ENCODE data around the gene HNRNPL.
"Not testable (repeated sequence)": the region's sequence is repeated elsewhere in the genome, so short reads cannot be mapped to it uniquely, and the experiment has no call there.

The HNRNPL gene

GRCh38 chr19:38815059-38816001 lies 34.5 kb downstream of the HNRNPL start:
- Histone ChIP-seq H3K27me3 (ENCODE audit: control insufficient read depth, insufficient read depth, low read length) (no peaks in the 10 kb centered on the region), H3K4me1 (ENCODE audit: control insufficient read depth, low read depth, low read length) (no peaks in the 10 kb centered on the region), H3K27ac (ENCODE audit: low read length) (no peak overlapping the region), H3K9ac (ENCODE audit: low read length) (no peak overlapping the region), H3K9me3 (ENCODE audit: control insufficient read depth, low read depth, low read length) (no peaks in the 10 kb centered on the region), H3K36me3 (ENCODE audit: control insufficient read depth, low read depth, low read length) (peaks cover 15% of the 10 kb centered on the region), H3K4me3 (ENCODE audit: low read length) (no peak overlapping the region)

- H3K27me3 ChIP-seq (ENCODE audit: control insufficient read depth, insufficient read depth, low read length); H3K27ac ChIP-seq (ENCODE audit: low read length): not testable (repeated sequence)
- peaks cover 15% of the 10 kb centered on the region for H3K36me3 ChIP-seq (ENCODE audit: control insufficient read depth, low read depth, low read length)
Measured at GRCh38 chr19:38813932-38814331, 35.9 kb downstream of the HNRNPL start.

GRCh38 chr19:38813323-38813722 lies 36.5 kb downstream of the HNRNPL start:
- Histone ChIP-seq H3K4me3 (ENCODE audit: low read length) (no peak overlapping the region), H3K27ac (ENCODE audit: low read length) (no peak overlapping the region), H3K9me3 (ENCODE audit: control insufficient read depth, low read depth, low read length) (no peaks in the 10 kb centered on the region), H3K27me3 (ENCODE audit: control insufficient read depth, insufficient read depth, low read length) (no peaks in the 10 kb centered on the region), H3K4me1 (ENCODE audit: control insufficient read depth, low read depth, low read length) (no peaks in the 10 kb centered on the region), H3K9ac (ENCODE audit: low read length) (no peak overlapping the region), H3K36me3 (ENCODE audit: control insufficient read depth, low read depth, low read length) (peaks cover 15% of the 10 kb centered on the region)

More at GRCh38 chr19:38813932-38814331, 35.9 kb downstream of the HNRNPL start:
- not testable (repeated sequence) for H3K9ac ChIP-seq (ENCODE audit: low read length); H3K9me3 ChIP-seq (ENCODE audit: control insufficient read depth, low read depth, low read length); H3K4me3 ChIP-seq (ENCODE audit: low read length); H3K4me1 ChIP-seq (ENCODE audit: control insufficient read depth, low read depth, low read length)

GRCh38 chr19:38812841-38813320 lies 36.9 kb downstream of the HNRNPL start, which contains the start of gene LGALS4:
Gene LGALS4, minus strand, starts transcription at chr19:38812945. Its CDS starts 59 bp downstream, at chr19:38812886.
- H3K9ac ChIP-seq (ENCODE audit: low read length): no peak within 1 kb of the TSS
- H3K4me1 ChIP-seq (ENCODE audit: control insufficient read depth, low read depth, low read length): no peaks in the 10 kb centered on the region
- H3K4me3 ChIP-seq (ENCODE audit: low read length): no peak within 1 kb of the TSS
- H3K9me3 ChIP-seq (ENCODE audit: control insufficient read depth, low read depth, low read length): no peaks in the 10 kb centered on the region
- no peaks in the 10 kb centered on the region for H3K27me3 ChIP-seq (ENCODE audit: control insufficient read depth, insufficient read depth, low read length)
- H3K36me3 ChIP-seq (ENCODE audit: control insufficient read depth, low read depth, low read length): peaks cover 15% of the 10 kb centered on the region
- no peak within 1 kb of the TSS for H3K27ac ChIP-seq (ENCODE audit: low read length)

GRCh38 chr19:38812009-38812840 lies 37.6 kb downstream of the HNRNPL start:
- Histone ChIP-seq H3K9ac (ENCODE audit: low read length) (no peak overlapping the region), H3K27me3 (ENCODE audit: control insufficient read depth, insufficient read depth, low read length) (no peaks in the 10 kb centered on the region), H3K4me3 (ENCODE audit: low read length) (no peak overlapping the region), H3K36me3 (ENCODE audit: control insufficient read depth, low read depth, low read length) (peaks cover 15% of the 10 kb centered on the region), H3K4me1 (ENCODE audit: control insufficient read depth, low read depth, low read length) (no peaks in the 10 kb centered on the region), H3K27ac (ENCODE audit: low read length) (no peak overlapping the region), H3K9me3 (ENCODE audit: control insufficient read depth, low read depth, low read length) (no peaks in the 10 kb centered on the region)

- Histone ChIP-seq H3K27ac (ENCODE audit: low read length) (no peak overlapping the region), H3K4me3 (ENCODE audit: low read length) (no peak overlapping the region), H3K9me3 (ENCODE audit: control insufficient read depth, low read depth, low read length) (no peaks in the 10 kb centered on the region), H3K36me3 (ENCODE audit: control insufficient read depth, low read depth, low read length) (no peaks in the 10 kb centered on the region), H3K9ac (ENCODE audit: low read length) (no peak overlapping the region), H3K27me3 (ENCODE audit: control insufficient read depth, insufficient read depth, low read length) (no peaks in the 10 kb centered on the region), H3K4me1 (ENCODE audit: control insufficient read depth, low read depth, low read length) (no peaks in the 10 kb centered on the region)
Measured at GRCh38 chr19:38809592-38810252, 40.1 kb downstream of the HNRNPL start.

- no peak overlapping the region for H3K4me3 ChIP-seq (ENCODE audit: low read length)
- H3K9me3 ChIP-seq (ENCODE audit: control insufficient read depth, low read depth, low read length): no peaks in the 10 kb centered on the region
- H3K27me3 ChIP-seq (ENCODE audit: control insufficient read depth, insufficient read depth, low read length): no peaks in the 10 kb centered on the region
- no peak overlapping the region for H3K27ac ChIP-seq (ENCODE audit: low read length)
- H3K36me3 ChIP-seq (ENCODE audit: control insufficient read depth, low read depth, low read length): no peaks in the 10 kb centered on the region
- no peaks in the 10 kb centered on the region for H3K4me1 ChIP-seq (ENCODE audit: control insufficient read depth, low read depth, low read length)
- no peak overlapping the region for H3K9ac ChIP-seq (ENCODE audit: low read length)
Measured at GRCh38 chr19:38808741-38809140, 41.0 kb downstream of the HNRNPL start.

GRCh38 chr19:38807374-38808098 lies 42.2 kb downstream of the HNRNPL start:
- not testable (repeated sequence) for H3K27ac ChIP-seq (ENCODE audit: low read length); H3K4me3 ChIP-seq (ENCODE audit: low read length); H3K4me1 ChIP-seq (ENCODE audit: control insufficient read depth, low read depth, low read length); H3K9me3 ChIP-seq (ENCODE audit: control insufficient read depth, low read depth, low read length); H3K27me3 ChIP-seq (ENCODE audit: control insufficient read depth, insufficient read depth, low read length); H3K9ac ChIP-seq (ENCODE audit: low read length); H3K36me3 ChIP-seq (ENCODE audit: control insufficient read depth, low read depth, low read length)

- Histone ChIP-seq H3K27me3 (ENCODE audit: control insufficient read depth, insufficient read depth, low read length) (no peaks in the 10 kb centered on the region), H3K36me3 (ENCODE audit: control insufficient read depth, low read depth, low read length) (no peaks in the 10 kb centered on the region), H3K4me1 (ENCODE audit: control insufficient read depth, low read depth, low read length) (no peaks in the 10 kb centered on the region), H3K9me3 (ENCODE audit: control insufficient read depth, low read depth, low read length) (no peaks in the 10 kb centered on the region), H3K27ac (ENCODE audit: low read length) (no peak overlapping the region), H3K4me3 (ENCODE audit: low read length) (no peak overlapping the region), H3K9ac (ENCODE audit: low read length) (no peak overlapping the region)
Measured at GRCh38 chr19:38806371-38806770, 43.4 kb downstream of the HNRNPL start.

- H3K36me3 ChIP-seq (ENCODE audit: control insufficient read depth, low read depth, low read length): no peaks in the 10 kb centered on the region
- H3K27ac ChIP-seq (ENCODE audit: low read length): no peak overlapping the region
- no peaks in the 10 kb centered on the region for H3K27me3 ChIP-seq (ENCODE audit: control insufficient read depth, insufficient read depth, low read length)
- no peak overlapping the region for H3K9ac ChIP-seq (ENCODE audit: low read length)
- H3K4me3 ChIP-seq (ENCODE audit: low read length): no peak overlapping the region
- no peaks in the 10 kb centered on the region for H3K9me3 ChIP-seq (ENCODE audit: control insufficient read depth, low read depth, low read length)
- no peaks in the 10 kb centered on the region for H3K4me1 ChIP-seq (ENCODE audit: control insufficient read depth, low read depth, low read length)
Measured at GRCh38 chr19:38805180-38805579, 44.6 kb downstream of the HNRNPL start.
